HG03064 (cell line): ENCODE measurements around the gene GFOD1.

ENCODE experiments used
- ATAC-seq: cut with Tn5 transposase; IDR thresholded peaks from one replicate; pipeline ENCODE4 v1.9.1; 2021; ENCODE audit warnings: low read depth; ENCODE audit not compliant: unreplicated experiment

GFOD1 gene

GRCh38 chr6:13487122-13488014 lies at the start of gene GFOD1:
Gene GFOD1, minus strand, starts transcription at chr6:13487600. Its CDS starts 710 bp downstream, at chr6:13486890.
- ATAC-seq, result peak; percentile 67

GRCh38 chr6:13536796-13537526 lies 49.6 kb upstream of the GFOD1 start:
- ATAC-seq, result no peak

GRCh38 chr6:13535306-13535705 lies 47.9 kb upstream of the GFOD1 start:
- ATAC-seq, result no peak

- ATAC-seq, result no peak
Measured at GRCh38 chr6:13534536-13534935, 47.1 kb upstream of the GFOD1 start.

- ATAC-seq, result no peak
Measured at GRCh38 chr6:13531956-13532355, 44.6 kb upstream of the GFOD1 start.

- ATAC-seq, result no peak
Measured at GRCh38 chr6:13528777-13529343, 41.5 kb upstream of the GFOD1 start.

GRCh38 chr6:13528232-13528631 lies 40.8 kb upstream of the GFOD1 start:
- ATAC-seq, result no peak

GRCh38 chr6:13527671-13528056 lies 40.3 kb upstream of the GFOD1 start:
- ATAC-seq, result no peak

- peak; percentile 62 for ATAC-seq
Measured at GRCh38 chr6:13526727-13527670, 39.6 kb upstream of the GFOD1 start.

- no peak for ATAC-seq
Measured at GRCh38 chr6:13526357-13526726, 38.9 kb upstream of the GFOD1 start.

GRCh38 chr6:13524801-13525508 lies 37.6 kb upstream of the GFOD1 start:
- ATAC-seq, result no peak

GRCh38 chr6:13523826-13524622 lies 36.6 kb upstream of the GFOD1 start:
- no peak for ATAC-seq

GRCh38 chr6:13522656-13523055 lies 35.3 kb upstream of the GFOD1 start:
- ATAC-seq, result no peak

- no peak for ATAC-seq
Measured at GRCh38 chr6:13519839-13520238, 32.4 kb upstream of the GFOD1 start.

- no peak for ATAC-seq
Measured at GRCh38 chr6:13517116-13517515, 29.7 kb upstream of the GFOD1 start.

- ATAC-seq, result no peak
Measured at GRCh38 chr6:13515912-13516311, 28.5 kb upstream of the GFOD1 start.

- no peak for ATAC-seq
Measured at GRCh38 chr6:13513626-13514502, 26.5 kb upstream of the GFOD1 start.

GRCh38 chr6:13512900-13513299 lies 25.5 kb upstream of the GFOD1 start:
- ATAC-seq, result no peak
